IMR-90 (cell line): ENCODE results near the gene METTL4. TPM values are rescaled to one million over a fixed set of nuclear protein-coding genes. Genes with fewer than 3 reads are reported as not detected.

Source experiments
- ATAC-seq: fragments of 200-7000 bp; cut with Tn5 transposase; 2 replicates; pipeline ENCODE4 v1.9.1; 2020; ENCODE audit warnings: low read depth, mild to moderate bottlenecking, moderate library complexity
- BruUV-seq: library from RNA; stranded (reverse); fragments of 400-500 nt; replicated peaks from 2 replicates; lab custom pipeline; 2021; lab: Mats Ljungman, UMichigan
- CTCF ChIA-PET: fragments of 300-600 bp; formaldehyde crosslinking; extraction: SDS; loops from one replicate; lab custom pipeline; 2021; ENCODE audit warnings: antibody characterized with exemption; lab: Yijun Ruan, JAX
- POLR2A ChIA-PET: fragments of 300-600 bp; sonication (Branson Sonifier 250); formaldehyde crosslinking; loops from one replicate; lab custom pipeline; 2022; ENCODE audit warnings: antibody characterized with exemption; ENCODE audit not compliant: unreplicated experiment; lab: Charles Lee
- DNase-seq: peaks from one replicate; pipeline ENCODE4 v3.0.0; 2013
- H2AFZ ChIP-seq: replicated peaks from 2 replicates; pipeline ENCODE3; 2013; ENCODE audit warnings: low read length, mild to moderate bottlenecking; ENCODE audit not compliant: poor library complexity
- H2AK5ac ChIP-seq: 2 replicates; pipeline ENCODE4 v1.6.1; 2013; ENCODE audit warnings: low read depth, low read length, inconsistent platforms
- H2AK9ac ChIP-seq: replicated peaks from 2 replicates; pipeline ENCODE3; 2013; ENCODE audit warnings: mild to moderate bottlenecking, low read depth, low read length, moderate library complexity; ENCODE audit not compliant: poor library complexity
- H2BK120ac ChIP-seq: 2 replicates; pipeline ENCODE4 v1.6.1; 2013; ENCODE audit warnings: low read depth, low read length, inconsistent platforms
- H2BK15ac ChIP-seq: 3 replicates; pipeline ENCODE4 v1.6.1; 2013; ENCODE audit warnings: low read depth, low read length, inconsistent platforms
- H2BK20ac ChIP-seq: 2 replicates; pipeline ENCODE4 v1.6.1; 2013; ENCODE audit warnings: low read depth, mild to moderate bottlenecking, inconsistent platforms, low read length, moderate library complexity
- H2BK5ac ChIP-seq: 2 replicates; pipeline ENCODE4 v1.6.1; 2013; ENCODE audit warnings: mild to moderate bottlenecking, low read depth, low read length, inconsistent platforms; ENCODE audit not compliant: poor library complexity, severe bottlenecking
- H3K14ac ChIP-seq: replicated peaks from 2 replicates; pipeline ENCODE4 v1.6.1; 2013; ENCODE audit warnings: low read depth, low read length, inconsistent platforms
- H3K18ac ChIP-seq: 2 replicates; pipeline ENCODE4 v1.6.1; 2013; ENCODE audit warnings: low read depth, low read length, control low read depth
- H3K23ac ChIP-seq: 2 replicates; pipeline ENCODE4 v1.6.1; 2013; ENCODE audit warnings: low read depth, low read length, inconsistent platforms
- H3K27ac ChIP-seq: 2 replicates; pipeline ENCODE4 v1.5.1; 2013; ENCODE audit warnings: mild to moderate bottlenecking, control low read depth, low read length; ENCODE audit not compliant: insufficient read depth
- H3K27me3 ChIP-seq: 2 replicates; pipeline ENCODE4 v1.6.1; 2013; ENCODE audit warnings: low read length; ENCODE audit not compliant: control insufficient read depth, insufficient read depth
- H3K36me3 ChIP-seq: 2 replicates; pipeline ENCODE4 v1.6.1; 2013; ENCODE audit warnings: low read length, mixed read lengths; ENCODE audit not compliant: control insufficient read depth, insufficient read depth
- H3K4ac ChIP-seq: 2 replicates; pipeline ENCODE4 v1.6.1; 2013; ENCODE audit warnings: low read depth, low read length, inconsistent platforms
- H3K4me1 ChIP-seq: 2 replicates; pipeline ENCODE4 v1.6.1; 2013; ENCODE audit warnings: low read length, mixed read lengths; ENCODE audit not compliant: control insufficient read depth, insufficient read depth
- H3K4me2 ChIP-seq: 2 replicates; pipeline ENCODE4 v1.6.1; 2013; ENCODE audit warnings: low read depth, mild to moderate bottlenecking, control low read depth, low read length, moderate library complexity
- H3K4me3 ChIP-seq: 2 replicates; pipeline ENCODE4 v1.5.1; 2013; ENCODE audit warnings: low read depth, mild to moderate bottlenecking, control low read depth, low read length, moderate library complexity; ENCODE audit not compliant: insufficient read depth
- H3K56ac ChIP-seq: 2 replicates; pipeline ENCODE4 v1.6.1; 2013; ENCODE audit warnings: low read length, inconsistent platforms; ENCODE audit not compliant: insufficient read depth; ENCODE audit errors: extremely low read depth
- H3K79me1 ChIP-seq, 2 experiments: 2 replicates each; pipeline ENCODE4 v1.6.1; 2013; ENCODE audit warnings: low read length in 2 of 2, inconsistent platforms in 1 of 2, low read depth in 1 of 2
- H3K9ac ChIP-seq: 2 replicates; pipeline ENCODE4 v1.6.1; 2013; ENCODE audit warnings: low read depth, low read length, control low read depth
- H3K9me1 ChIP-seq: 2 replicates; pipeline ENCODE4 v1.6.1; 2013; ENCODE audit warnings: low read length, inconsistent platforms; ENCODE audit not compliant: insufficient read depth
- H3K9me3 ChIP-seq: 2 replicates; pipeline ENCODE4 v1.6.1; 2013; ENCODE audit warnings: low read length; ENCODE audit not compliant: control insufficient read depth, insufficient read depth
- H4K20me1 ChIP-seq: 2 replicates; pipeline ENCODE4 v1.6.1; 2013; ENCODE audit warnings: low read length, inconsistent platforms; ENCODE audit not compliant: insufficient read depth
- H4K5ac ChIP-seq: 2 replicates; pipeline ENCODE4 v1.6.1; 2013; ENCODE audit warnings: mild to moderate bottlenecking, low read depth, low read length, control low read depth
- H4K8ac ChIP-seq, 2 experiments: 2 replicates each; pipeline ENCODE4 v1.6.1; 2013; ENCODE audit warnings: low read depth in 2 of 2, low read length in 2 of 2, control low read depth in 1 of 2, inconsistent platforms in 1 of 2
- H4K91ac ChIP-seq: 2 replicates; pipeline ENCODE4 v1.6.1; 2013; ENCODE audit warnings: low read depth, low read length, inconsistent platforms; ENCODE audit not compliant: insufficient read depth
- BHLHE40 ChIP-seq: fragments of 150-350 bp; IDR thresholded peaks from 2 replicates; pipeline ENCODE4 v1.6.1; 2016; ENCODE audit warnings: mild to moderate bottlenecking, low read depth, low read length
- CEBPB ChIP-seq: IDR thresholded peaks from 2 replicates; pipeline ENCODE4 v1.6.1; 2012; ENCODE audit warnings: low read depth, low read length, improper control_type of control experiment
- CHD1 ChIP-seq: IDR thresholded peaks from 2 replicates; pipeline ENCODE4 v1.6.1; 2012; ENCODE audit warnings: low read depth, low read length, improper control_type of control experiment
- CTCF ChIP-seq: conservative IDR thresholded peaks from 2 replicates; pipeline ENCODE4 v1.5.1; 2012; ENCODE audit warnings: mild to moderate bottlenecking, low read depth, low read length, improper control_type of control experiment
- ELK1 ChIP-seq: fragments of 150-350 bp; IDR thresholded peaks from 2 replicates; pipeline ENCODE4 v1.6.1; 2016; ENCODE audit warnings: low read depth, mild to moderate bottlenecking, low read length, moderate library complexity, borderline replicate concordance
- FOS ChIP-seq: fragments of 150-350 bp; IDR thresholded peaks from 2 replicates; pipeline ENCODE4 v1.6.1; 2016; ENCODE audit warnings: low read depth, low read length
- MAFK ChIP-seq: IDR thresholded peaks from 2 replicates; pipeline ENCODE4 v1.6.1; 2012; ENCODE audit warnings: low read depth, low read length, improper control_type of control experiment
- MAZ ChIP-seq: IDR thresholded peaks from 2 replicates; pipeline ENCODE4 v1.6.1; 2012; ENCODE audit warnings: low read depth, mild to moderate bottlenecking, low read length, improper control_type of control experiment, moderate library complexity, borderline replicate concordance
- MXI1 ChIP-seq: IDR thresholded peaks from 2 replicates; pipeline ENCODE4 v1.6.1; 2012; ENCODE audit warnings: low read depth, mild to moderate bottlenecking, low read length, moderate library complexity, borderline replicate concordance
- NFE2L2 ChIP-seq: fragments of 150-350 bp; IDR thresholded peaks from 2 replicates; pipeline ENCODE4 v1.6.1; 2016; ENCODE audit warnings: low read depth, mild to moderate bottlenecking, low read length
- POLR2A ChIP-seq: IDR thresholded peaks from 2 replicates; pipeline ENCODE4 v1.6.1; 2012; ENCODE audit warnings: mild to moderate bottlenecking, low read depth, low read length
- RAD21 ChIP-seq: IDR thresholded peaks from 2 replicates; pipeline ENCODE4 v1.6.1; 2012; ENCODE audit warnings: low read length, improper control_type of control experiment
- RCOR1 ChIP-seq: IDR thresholded peaks from 2 replicates; pipeline ENCODE4 v1.6.1; 2012; ENCODE audit warnings: mild to moderate bottlenecking, low read length, improper control_type of control experiment; ENCODE audit not compliant: insufficient replicate concordance
- RFX5 ChIP-seq: IDR thresholded peaks from 2 replicates; pipeline ENCODE4 v1.8.0; 2012; ENCODE audit warnings: low read depth, mild to moderate bottlenecking, low read length, moderate library complexity
- SMC3 ChIP-seq: fragments of 150-350 bp; IDR thresholded peaks from 2 replicates; pipeline ENCODE4 v1.6.1; 2016; ENCODE audit warnings: low read depth, mild to moderate bottlenecking, antibody characterized with exemption, low read length, moderate library complexity
- USF2 ChIP-seq: fragments of 150-350 bp; IDR thresholded peaks from 2 replicates; pipeline ENCODE4 v1.6.1; 2017; ENCODE audit warnings: mild to moderate bottlenecking, antibody characterized with exemption, low read length, low read depth
- WGBS, 2 experiments: methylation state at CpG; one replicate each; pipeline versions ENCODE4 v1.1.5 to v1.1.7; 2013; ENCODE audit warnings: missing lambda C conversion rate in 2 of 2; ENCODE audit not compliant: insufficient read length in 1 of 2; ENCODE audit errors: extremely low coverage in 2 of 2; 5-methylcytosine and 5-hydroxymethylcytosine counted together
- dilution Hi-C: fragments of 300-500 bp; cut with HindIII; formaldehyde crosslinking; loops from one replicate; pipeline ENCODE4 v1.14.3; 2018; ENCODE audit warnings: low sequenced_read_pairs; ENCODE audit not compliant: unreplicated experiment
- in situ Hi-C: fragments of 300-500 bp; cut with MboI; formaldehyde crosslinking; loops from 3 replicates; pipeline ENCODE4 v1.14.3; 2019; ENCODE audit warnings: low sequenced_read_pairs, inconsistent platforms, mixed read lengths
- intact Hi-C: fragments of 100-400 bp; cut with micrococcal nuclease; formaldehyde crosslinking; loops from 2 replicates; pipeline ENCODE4 v1.10.0; 2022
- polyA plus RNA-seq, 3 experiments: library from polyadenylated mRNA; depleted of rRNA; stranded (reverse); fragments of >200 nt; gene quantifications; 2 replicates each; pipeline ENCODE4 v1.2.3, GENCODE V29; 2012; ENCODE audit warnings: low replicate concordance in 1 of 3
- total RNA-seq: library from RNA; depleted of rRNA; stranded (reverse); fragments of >200 nt; gene quantifications from 2 replicates; pipeline ENCODE4 v1.2.3, GENCODE V29; 2012

The METTL4 gene
- total and polyA plus RNA-seq, 2 of the 4 experiments (the other 2 are of a cell fraction): 4.9 to 5.4 TPM

GRCh38 chr18:2538236-2538635 lies 33.1 kb downstream of the METTL4 start:
- no peaks in the 10 kb centered on the region for H3K36me3 ChIP-seq
- H3K4ac ChIP-seq: peak overlapping the region; percentile 11; the same call in 1 of the 2 replicates
- no CpG with 5 or more reads among the region's 1 CpG for WGBS, 2 experiments
- no peak overlapping the region for H4K8ac ChIP-seq
- H2AK9ac ChIP-seq: no peak overlapping the region
- no peak overlapping the region for H2AFZ ChIP-seq
- H3K27me3 ChIP-seq: no peaks in the 10 kb centered on the region
- CTCF ChIA-PET: interaction anchor here (0.6 to 0.9 kb wide), 2 partner anchors 17 to 299 kb away, joined by 3 to 6 read pairs; no protein-coding TSS in a partner anchor
- dilution Hi-C loops (no loop called here), in situ Hi-C loops (loop anchor here (5.0 to 25.0 kb wide), 3 partner anchors 201 to 951 kb away; no protein-coding TSS in a partner anchor), intact Hi-C loops (no loop called here)
- no peak overlapping the region for H3K56ac ChIP-seq
- H4K5ac ChIP-seq: no peak overlapping the region
- no peak overlapping the region for H3K27ac ChIP-seq
- TF ChIP-seq MAZ (no peak), CHD1 (no peak), BHLHE40 (no peak), RFX5 (no peak), ELK1 (no peak), NFE2L2 (no peak), POLR2A (no peak), RAD21 (no peak), MXI1 (no peak), USF2 (no peak), RCOR1 (no peak), MAFK (no peak), FOS (no peak), CEBPB (no peak), SMC3 (no peak), CTCF (no peak)
- no peak overlapping the region for H2BK5ac ChIP-seq
- no peaks in the 10 kb centered on the region for H3K9me3 ChIP-seq
- no peaks in the 10 kb centered on the region for H4K20me1 ChIP-seq
- DNase-seq (no peak), ATAC-seq (no peak)
- no peaks in the 10 kb centered on the region for H3K9me1 ChIP-seq
- H2BK120ac ChIP-seq: no peak overlapping the region
- H3K23ac ChIP-seq: no peak overlapping the region
- H2BK15ac ChIP-seq: no peak overlapping the region
- no peak overlapping the region for H2AK5ac ChIP-seq
- no peaks in the 10 kb centered on the region for H3K79me1 ChIP-seq
- H3K18ac ChIP-seq: no peak overlapping the region
- no peak overlapping the region for H3K14ac ChIP-seq
- POLR2A ChIA-PET: no interaction called here
- no peak overlapping the region for H4K91ac ChIP-seq
- H3K9ac ChIP-seq: no peak overlapping the region
- no peaks in the 10 kb centered on the region for H3K4me1 ChIP-seq
- BruUV-seq: no TSS peak
- no peak overlapping the region for H3K4me2 ChIP-seq
- H3K4me3 ChIP-seq: no peak overlapping the region
- H2BK20ac ChIP-seq: no peak overlapping the region
